Calu3 (cell line): ENCODE measurements around the gene MRNIP. TPM values are rescaled to one million over a fixed set of nuclear protein-coding genes. Genes with fewer than 3 reads are reported as not detected.

Experiments used
- BruUV-seq: library from RNA; stranded (reverse); fragments of 400-500 nt; replicated peaks from 2 replicates; lab custom pipeline; 2021; lab: Mats Ljungman, UMichigan
- CTCF ChIA-PET: fragments of 300-600 bp; sonication (Branson Sonifier 250); formaldehyde crosslinking; loops from one replicate; lab custom pipeline; 2022; ENCODE audit warnings: antibody characterized with exemption; lab: Charles Lee
- DNase-seq: peaks from one replicate; pipeline ENCODE4 v3.0.0; 2022
- H3K27ac Mint-ChIP-seq: one replicate; pipeline ENCODE4 v1.8.0; 2022; ENCODE audit warnings: mixed read lengths; ENCODE audit not compliant: unreplicated experiment
- H3K27me3 Mint-ChIP-seq: one replicate; pipeline ENCODE4 v1.8.0; 2022; ENCODE audit warnings: mixed read lengths; ENCODE audit not compliant: unreplicated experiment
- H3K36me3 Mint-ChIP-seq: one replicate; pipeline ENCODE4 v1.8.0; 2022; ENCODE audit warnings: mild to moderate bottlenecking, moderate library complexity, mixed read lengths; ENCODE audit not compliant: insufficient read depth, unreplicated experiment
- H3K4me1 Mint-ChIP-seq: one replicate; pipeline ENCODE4 v1.8.0; 2022; ENCODE audit warnings: mild to moderate bottlenecking, low read depth, mixed read lengths; ENCODE audit not compliant: unreplicated experiment
- H3K4me3 Mint-ChIP-seq: one replicate; pipeline ENCODE4 v1.8.0; 2022; ENCODE audit warnings: mild to moderate bottlenecking, low read depth, moderate library complexity, mixed read lengths; ENCODE audit not compliant: unreplicated experiment
- H3K9me3 Mint-ChIP-seq: one replicate; pipeline ENCODE4 v1.8.0; 2022; ENCODE audit warnings: low read depth, mixed read lengths; ENCODE audit not compliant: unreplicated experiment
- intact Hi-C: fragments of 100-400 bp; cut with micrococcal nuclease; formaldehyde crosslinking; loops from one replicate; pipeline ENCODE4 v1.10.0; 2022; ENCODE audit not compliant: unreplicated experiment
- total RNA-seq: library from RNA; stranded (reverse); gene quantifications from 2 replicates; pipeline ENCODE4 v1.2.3, GENCODE V29; 2022
- TF ChIP-seq, protein P1 (sequence below): fragments of 200-600 bp; IDR thresholded peaks from one replicate; pipeline ENCODE4 v1.8.0; 2022; ENCODE audit warnings: antibody characterized with exemption; ENCODE audit not compliant: unreplicated experiment

The MRNIP gene
- total RNA-seq, 1 experiment from 2014 or later: 47.1 TPM

DNA sequence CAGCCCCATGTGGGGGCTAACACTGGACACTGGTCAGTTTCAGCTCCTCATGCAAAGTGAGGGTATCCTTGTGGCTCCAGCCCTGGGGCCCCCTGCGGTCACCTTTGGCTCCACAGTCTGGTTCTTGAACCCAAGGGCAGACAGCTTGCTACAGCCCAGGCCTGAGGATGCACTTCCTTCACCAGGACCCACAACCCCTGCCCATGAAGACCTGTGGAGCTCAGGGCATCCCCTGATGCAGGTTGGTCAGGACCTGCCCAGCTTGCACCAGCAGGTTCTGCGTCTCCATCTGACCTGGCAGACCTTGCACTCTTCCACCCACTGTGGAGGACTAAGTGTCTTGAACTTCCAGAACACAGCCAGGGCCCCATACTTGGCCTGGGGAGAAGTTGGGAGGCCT is 3.7 kb upstream of the MRNIP start:
- no peaks in the 10 kb centered on the region for H3K4me1 Mint-ChIP-seq
- H3K36me3 Mint-ChIP-seq: peaks cover 66% of the 10 kb centered on the region
- BruUV-seq: TSS peak; percentile 2
- CTCF ChIA-PET: interaction anchor here (0.6 kb wide), 1 partner anchor 36 kb away, joined by 3 read pairs; no protein-coding TSS in a partner anchor
- H3K27me3 Mint-ChIP-seq: no peaks in the 10 kb centered on the region
- peaks cover 3% of the 10 kb centered on the region for H3K9me3 Mint-ChIP-seq
- TF ChIP-seq, protein P1, sequence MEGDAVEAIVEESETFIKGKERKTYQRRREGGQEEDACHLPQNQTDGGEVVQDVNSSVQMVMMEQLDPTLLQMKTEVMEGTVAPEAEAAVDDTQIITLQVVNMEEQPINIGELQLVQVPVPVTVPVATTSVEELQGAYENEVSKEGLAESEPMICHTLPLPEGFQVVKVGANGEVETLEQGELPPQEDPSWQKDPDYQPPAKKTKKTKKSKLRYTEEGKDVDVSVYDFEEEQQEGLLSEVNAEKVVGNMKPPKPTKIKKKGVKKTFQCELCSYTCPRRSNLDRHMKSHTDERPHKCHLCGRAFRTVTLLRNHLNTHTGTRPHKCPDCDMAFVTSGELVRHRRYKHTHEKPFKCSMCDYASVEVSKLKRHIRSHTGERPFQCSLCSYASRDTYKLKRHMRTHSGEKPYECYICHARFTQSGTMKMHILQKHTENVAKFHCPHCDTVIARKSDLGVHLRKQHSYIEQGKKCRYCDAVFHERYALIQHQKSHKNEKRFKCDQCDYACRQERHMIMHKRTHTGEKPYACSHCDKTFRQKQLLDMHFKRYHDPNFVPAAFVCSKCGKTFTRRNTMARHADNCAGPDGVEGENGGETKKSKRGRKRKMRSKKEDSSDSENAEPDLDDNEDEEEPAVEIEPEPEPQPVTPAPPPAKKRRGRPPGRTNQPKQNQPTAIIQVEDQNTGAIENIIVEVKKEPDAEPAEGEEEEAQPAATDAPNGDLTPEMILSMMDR: no peak
- no peak overlapping the region for H3K27ac Mint-ChIP-seq
- no peak for DNase-seq
- no peak overlapping the region for H3K4me3 Mint-ChIP-seq
- intact Hi-C loops: no loop called here

DNA sequence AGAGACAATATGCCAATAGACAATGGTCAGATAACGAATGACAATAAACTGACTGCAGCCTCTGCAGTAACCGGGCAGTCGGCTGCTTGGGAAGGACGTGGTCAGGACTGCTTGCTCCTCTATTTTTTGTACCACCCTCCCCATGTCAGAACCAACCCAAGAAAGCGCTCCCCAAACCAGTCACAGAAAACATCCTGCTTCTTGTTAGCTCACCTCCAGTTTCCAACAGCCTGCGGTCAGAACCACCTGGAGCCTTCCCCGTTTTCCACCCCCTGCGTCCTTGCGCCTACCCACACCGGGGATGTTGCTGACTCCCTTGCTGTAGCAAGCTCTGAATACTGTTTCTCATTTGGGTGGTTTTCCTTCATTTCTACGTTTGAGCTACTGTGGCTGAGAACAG is 1.7 kb upstream of the MRNIP start:
- CTCF ChIA-PET: no interaction called here
- H3K4me3 Mint-ChIP-seq: peak overlapping the region; percentile 99

DNA sequence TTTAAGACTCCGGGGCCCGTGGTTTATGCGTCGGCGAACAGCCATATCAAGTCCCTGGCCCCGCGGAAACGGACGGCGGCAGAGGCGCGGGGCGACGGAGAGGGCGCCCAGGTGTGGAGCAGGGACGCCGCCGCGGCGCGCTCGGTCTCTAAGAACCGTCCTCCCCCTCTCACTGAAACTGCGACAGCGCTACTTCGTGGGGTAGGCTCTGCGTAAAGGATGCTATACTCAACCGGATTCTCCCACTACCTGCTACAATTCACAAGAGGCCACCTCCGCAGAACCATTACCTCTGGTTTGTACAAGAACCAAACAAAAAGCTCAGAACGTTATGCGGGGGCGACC is 404 bp downstream of the MRNIP start:
- Mint-ChIP-seq H3K4me1 (no peaks in the 10 kb centered on the region), H3K9me3 (peaks cover 3% of the 10 kb centered on the region), H3K4me3 (peak overlapping the region; percentile 99), H3K36me3 (peaks cover 49% of the 10 kb centered on the region), H3K27ac (peak overlapping the region; percentile 86), H3K27me3 (no peaks in the 10 kb centered on the region)
- TF ChIP-seq, protein P1: no peak
- DNase-seq: peak; percentile 59
- CTCF ChIA-PET: no interaction called here
- no TSS peak for BruUV-seq
- intact Hi-C loops: loop anchor here (1.0 kb wide), 1 partner anchor 95 kb away; no protein-coding TSS in a partner anchor

More for the DNA sequence above, 1.7 kb upstream of the MRNIP start:
- intact Hi-C loops: no loop called here
- BruUV-seq: no TSS peak
- TF ChIP-seq, protein P1: no peak
- Mint-ChIP-seq H3K4me1 (no peaks in the 10 kb centered on the region), H3K9me3 (peaks cover 3% of the 10 kb centered on the region), H3K27me3 (no peaks in the 10 kb centered on the region), H3K27ac (no peak overlapping the region), H3K36me3 (peaks cover 64% of the 10 kb centered on the region)
- no peak for DNase-seq

DNA sequence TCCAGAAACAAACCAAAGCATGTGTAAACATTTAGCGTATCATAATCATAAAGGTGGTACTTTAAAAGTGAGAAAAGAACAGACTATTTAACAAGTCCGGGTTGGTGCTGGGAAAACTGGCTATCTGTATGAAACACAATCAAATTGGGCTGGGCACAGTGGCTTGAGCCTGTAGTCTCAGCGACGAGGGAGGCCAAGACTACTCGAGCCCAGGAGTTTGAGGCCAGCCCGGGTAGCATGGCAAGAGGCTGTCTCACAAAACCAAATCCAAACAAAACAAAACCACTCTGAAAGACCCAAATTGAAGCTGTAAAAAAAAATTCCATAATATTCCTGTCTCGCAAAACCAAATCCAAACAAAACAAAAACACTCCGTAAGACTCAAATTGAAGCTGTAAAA is 4.3 kb downstream of the MRNIP start:
- no peaks in the 10 kb centered on the region for H3K9me3 Mint-ChIP-seq
- TF ChIP-seq, protein P1: no peak
- H3K4me3 Mint-ChIP-seq: no peak overlapping the region
- CTCF ChIA-PET: no interaction called here
- no peaks in the 10 kb centered on the region for H3K4me1 Mint-ChIP-seq
- no peak overlapping the region for H3K27ac Mint-ChIP-seq
- intact Hi-C loops: no loop called here
- no TSS peak for BruUV-seq
- DNase-seq: no peak
- H3K27me3 Mint-ChIP-seq: no peaks in the 10 kb centered on the region
- H3K36me3 Mint-ChIP-seq: peaks cover 44% of the 10 kb centered on the region
